SK-N-SH treated with all-trans-retinoic acid at 6 μM for 48 hours (cell line): ENCODE results near the gene GFRA1.

Experiments used
- ATAC-seq: fragments of 200-7000 bp; cut with Tn5 transposase; 3 replicates; pipeline ENCODE4 v1.9.1; 2020; ENCODE audit warnings: mild to moderate bottlenecking, moderate library complexity
- ARNTL ChIP-seq: fragments of 450-650 bp; formaldehyde crosslinking; IDR thresholded peaks from 2 replicates; pipeline ENCODE4 v1.5.0; 2020; ENCODE audit warnings: low read depth, mild to moderate bottlenecking, moderate library complexity, borderline replicate concordance
- BACH2 ChIP-seq: fragments of 250-450 bp; sonication (Bioruptor Pico); IDR thresholded peaks from 2 replicates; pipeline ENCODE4 v1.9.0; 2021; ENCODE audit warnings: mild to moderate bottlenecking, borderline replicate concordance
- CSDC2 ChIP-seq: fragments of 250-450 bp; sonication (Bioruptor Pico); IDR thresholded peaks from 2 replicates; pipeline ENCODE4 v1.5.0; 2020; ENCODE audit warnings: mild to moderate bottlenecking, moderate library complexity
- CSRNP3 ChIP-seq: fragments of 250-450 bp; sonication (Bioruptor Pico); IDR thresholded peaks from 2 replicates; pipeline ENCODE4 v1.5.1; 2021; ENCODE audit warnings: mild to moderate bottlenecking, moderate library complexity
- ESRRG ChIP-seq: fragments of 250-450 bp; sonication (Bioruptor Pico); IDR thresholded peaks from 2 replicates; pipeline ENCODE4 v1.6.1; 2021; ENCODE audit warnings: mild to moderate bottlenecking
- GLIS3 ChIP-seq: fragments of 250-450 bp; sonication (Bioruptor Pico); IDR thresholded peaks from 2 replicates; pipeline ENCODE4 v1.5.0; 2020; ENCODE audit warnings: mild to moderate bottlenecking, moderate library complexity
- ISL1 ChIP-seq: fragments of 250-450 bp; sonication (Bioruptor Pico); IDR thresholded peaks from 2 replicates; pipeline ENCODE4 v2.1.2; 2022; ENCODE audit warnings: mild to moderate bottlenecking, moderate library complexity
- OSR1 ChIP-seq: fragments of 250-450 bp; sonication (Bioruptor Pico); IDR thresholded peaks from 2 replicates; pipeline ENCODE4 v1.8.0; 2022; ENCODE audit warnings: moderate library complexity, mild to moderate bottlenecking, inconsistent platforms
- PPARA ChIP-seq: fragments of 250-450 bp; sonication (Bioruptor Pico); IDR thresholded peaks from 2 replicates; pipeline ENCODE4 v1.5.0; 2020; ENCODE audit warnings: mild to moderate bottlenecking, borderline replicate concordance
- RARB ChIP-seq: fragments of 250-450 bp; sonication (Bioruptor Pico); IDR thresholded peaks from 2 replicates; pipeline ENCODE4 v1.8.0; 2021; ENCODE audit warnings: mild to moderate bottlenecking, moderate library complexity
- SNAI2 ChIP-seq: fragments of 250-450 bp; sonication (Bioruptor Pico); IDR thresholded peaks from 2 replicates; pipeline ENCODE4 v1.5.0; 2020; ENCODE audit warnings: mild to moderate bottlenecking, moderate library complexity
- TCF4 ChIP-seq: fragments of 250-450 bp; sonication (Bioruptor Pico); IDR thresholded peaks from 2 replicates; pipeline ENCODE4 v1.8.0; 2021; ENCODE audit warnings: mild to moderate bottlenecking, moderate library complexity, borderline replicate concordance
- TOX ChIP-seq: fragments of 250-450 bp; sonication (Bioruptor Pico); IDR thresholded peaks from 2 replicates; pipeline ENCODE4 v1.8.0; 2021; ENCODE audit warnings: mild to moderate bottlenecking, moderate library complexity, borderline replicate concordance
- TSHZ2 ChIP-seq: fragments of 250-450 bp; sonication (Bioruptor Pico); IDR thresholded peaks from 2 replicates; pipeline ENCODE4 v1.5.0; 2020; ENCODE audit warnings: mild to moderate bottlenecking, moderate library complexity
- ZFP3 ChIP-seq: fragments of 250-450 bp; sonication (Bioruptor Pico); IDR thresholded peaks from 2 replicates; pipeline ENCODE4 v1.5.0; 2020; ENCODE audit warnings: mild to moderate bottlenecking, moderate library complexity
- ZFP30 ChIP-seq: fragments of 450-650 bp; formaldehyde crosslinking; IDR thresholded peaks from 2 replicates; pipeline ENCODE4 v1.5.0; 2022; ENCODE audit warnings: mild to moderate bottlenecking, moderate library complexity
- ZNF565 ChIP-seq: fragments of 450-650 bp; formaldehyde crosslinking; conservative IDR thresholded peaks from 2 replicates; pipeline ENCODE4 v1.5.0; 2020; ENCODE audit warnings: low read depth, mild to moderate bottlenecking, moderate library complexity
- ZNF70 ChIP-seq: fragments of 450-650 bp; formaldehyde crosslinking; IDR thresholded peaks from 2 replicates; pipeline ENCODE4 v1.5.0; 2020; ENCODE audit warnings: mild to moderate bottlenecking, moderate library complexity
- ZNF8 ChIP-seq: fragments of 450-650 bp; formaldehyde crosslinking; IDR thresholded peaks from 2 replicates; pipeline ENCODE4 v1.5.0; 2020; ENCODE audit warnings: mild to moderate bottlenecking, moderate library complexity
- TF ChIP-seq, protein P1 (sequence below): fragments of 250-450 bp; sonication (Bioruptor Pico); IDR thresholded peaks from 2 replicates; pipeline ENCODE4 v1.8.0; 2020; ENCODE audit warnings: mild to moderate bottlenecking, moderate library complexity, borderline replicate concordance
- TF ChIP-seq, protein P2 (sequence below): fragments of 250-450 bp; sonication (Bioruptor Pico); IDR thresholded peaks from 2 replicates; pipeline ENCODE4 v1.5.1; 2020; ENCODE audit warnings: low read depth, mild to moderate bottlenecking, moderate library complexity

Gene GFRA1

DNA sequence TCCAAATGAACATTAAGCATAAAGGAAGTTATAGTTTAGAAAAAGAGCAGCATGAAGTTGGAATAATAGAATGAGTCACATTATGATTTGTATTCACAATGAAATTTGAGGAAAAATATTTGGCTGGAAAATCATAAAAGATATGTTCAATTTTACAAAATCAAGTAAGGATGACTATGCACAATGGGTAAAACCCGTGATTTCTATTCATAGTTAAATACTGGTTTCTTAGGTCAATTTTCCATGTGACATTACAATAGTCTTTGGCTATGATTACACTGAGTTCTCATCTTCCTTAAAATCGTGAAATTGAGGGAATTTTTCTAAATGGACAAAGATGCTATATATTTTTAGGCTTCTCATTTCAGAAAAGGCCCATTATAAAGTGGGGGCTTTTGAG is 33.8 kb upstream of the GFRA1 start (continued):
- TF ChIP-seq, protein P1, sequence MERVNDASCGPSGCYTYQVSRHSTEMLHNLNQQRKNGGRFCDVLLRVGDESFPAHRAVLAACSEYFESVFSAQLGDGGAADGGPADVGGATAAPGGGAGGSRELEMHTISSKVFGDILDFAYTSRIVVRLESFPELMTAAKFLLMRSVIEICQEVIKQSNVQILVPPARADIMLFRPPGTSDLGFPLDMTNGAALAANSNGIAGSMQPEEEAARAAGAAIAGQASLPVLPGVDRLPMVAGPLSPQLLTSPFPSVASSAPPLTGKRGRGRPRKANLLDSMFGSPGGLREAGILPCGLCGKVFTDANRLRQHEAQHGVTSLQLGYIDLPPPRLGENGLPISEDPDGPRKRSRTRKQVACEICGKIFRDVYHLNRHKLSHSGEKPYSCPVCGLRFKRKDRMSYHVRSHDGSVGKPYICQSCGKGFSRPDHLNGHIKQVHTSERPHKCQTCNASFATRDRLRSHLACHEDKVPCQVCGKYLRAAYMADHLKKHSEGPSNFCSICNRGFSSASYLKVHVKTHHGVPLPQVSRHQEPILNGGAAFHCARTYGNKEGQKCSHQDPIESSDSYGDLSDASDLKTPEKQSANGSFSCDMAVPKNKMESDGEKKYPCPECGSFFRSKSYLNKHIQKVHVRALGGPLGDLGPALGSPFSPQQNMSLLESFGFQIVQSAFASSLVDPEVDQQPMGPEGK (CRISPR knock-in tag), result no peak
- no peak for TF ChIP-seq ZFP30 (CRISPR knock-in tag)
- TF ChIP-seq OSR1, result no peak
- no peak for TF ChIP-seq ARNTL (CRISPR knock-in tag)
- TF ChIP-seq, all 23 proteins: peak for 0

- ATAC-seq, result no peak
- TF ChIP-seq TSHZ2 (CRISPR knock-in tag), result no peak
- TF ChIP-seq TOX (CRISPR knock-in tag), result no peak
- TF ChIP-seq ZFP30 (CRISPR knock-in tag), result no peak
- no peak for TF ChIP-seq RARB (CRISPR knock-in tag)
- TF ChIP-seq ESRRG (CRISPR knock-in tag), result no peak
- TF ChIP-seq TCF4, result no peak
- no peak for TF ChIP-seq OSR1
- no peak for TF ChIP-seq ISL1 (CRISPR knock-in tag)
- TF ChIP-seq ZNF70 (CRISPR knock-in tag), result no peak
- TF ChIP-seq, all 23 proteins: peak for 0
These were observed 31.9 kb upstream of the GFRA1 start for GRCh38 chr10:116304923-116305322.

GRCh38 chr10:116300542-116300941 is 27.5 kb upstream of the GFRA1 start:
- TF ChIP-seq RARB (CRISPR knock-in tag) (no peak), SNAI2 (CRISPR knock-in tag) (no peak), CSDC2 (CRISPR knock-in tag) (no peak), OSR1 (no peak), ARNTL (CRISPR knock-in tag) (no peak), ZFP3 (CRISPR knock-in tag) (no peak), GLIS3 (CRISPR knock-in tag) (no peak), BACH2 (CRISPR knock-in tag) (no peak), TOX (CRISPR knock-in tag) (no peak)
- ATAC-seq, result no peak

DNA sequence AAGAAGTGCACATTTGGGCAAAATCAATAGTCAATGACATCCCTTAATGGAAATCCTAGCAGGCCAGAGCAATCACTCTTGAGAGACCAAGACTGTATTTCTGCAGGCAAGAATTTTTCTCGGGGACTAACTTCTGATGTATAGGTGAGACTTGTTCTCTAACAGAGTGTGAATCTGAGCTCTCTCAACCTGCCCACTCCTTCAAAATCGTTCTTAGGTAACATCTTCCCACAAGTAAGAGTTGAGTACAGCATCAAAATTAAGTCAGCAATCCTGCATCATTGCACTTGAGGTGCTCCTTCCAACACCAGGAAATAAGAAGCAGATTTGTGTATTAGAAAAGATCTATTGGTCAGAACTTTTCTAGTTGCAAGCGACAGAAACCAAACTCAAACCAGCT is 25.6 kb upstream of the GFRA1 start:
- TF ChIP-seq, protein P2, sequence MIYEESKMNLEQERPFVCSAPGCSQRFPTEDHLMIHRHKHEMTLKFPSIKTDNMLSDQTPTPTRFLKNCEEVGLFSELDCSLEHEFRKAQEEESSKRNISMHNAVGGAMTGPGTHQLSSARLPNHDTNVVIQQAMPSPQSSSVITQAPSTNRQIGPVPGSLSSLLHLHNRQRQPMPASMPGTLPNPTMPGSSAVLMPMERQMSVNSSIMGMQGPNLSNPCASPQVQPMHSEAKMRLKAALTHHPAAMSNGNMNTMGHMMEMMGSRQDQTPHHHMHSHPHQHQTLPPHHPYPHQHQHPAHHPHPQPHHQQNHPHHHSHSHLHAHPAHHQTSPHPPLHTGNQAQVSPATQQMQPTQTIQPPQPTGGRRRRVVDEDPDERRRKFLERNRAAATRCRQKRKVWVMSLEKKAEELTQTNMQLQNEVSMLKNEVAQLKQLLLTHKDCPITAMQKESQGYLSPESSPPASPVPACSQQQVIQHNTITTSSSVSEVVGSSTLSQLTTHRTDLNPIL (CRISPR knock-in tag), result no peak
- TF ChIP-seq ZFP3 (CRISPR knock-in tag) (no peak), RARB (CRISPR knock-in tag) (no peak), PPARA (no peak), ZFP30 (CRISPR knock-in tag) (no peak), CSRNP3 (CRISPR knock-in tag) (no peak), ZNF8 (CRISPR knock-in tag) (no peak), ARNTL (CRISPR knock-in tag) (no peak), TCF4 (no peak), ISL1 (CRISPR knock-in tag) (no peak), ZNF565 (CRISPR knock-in tag) (no peak), SNAI2 (CRISPR knock-in tag) (no peak), ESRRG (CRISPR knock-in tag) (no peak), TOX (CRISPR knock-in tag) (no peak), TSHZ2 (CRISPR knock-in tag) (no peak), GLIS3 (CRISPR knock-in tag) (no peak), ZNF70 (CRISPR knock-in tag) (no peak)
- ATAC-seq, result no peak
